ENCODE results near the gene CHCHD1. TPM values are rescaled to one million over a fixed set of nuclear protein-coding genes. Genes with fewer than 3 reads are reported as not detected.
"Not testable (repeated sequence)": the region's sequence is repeated elsewhere in the genome, so short reads cannot be mapped to it uniquely, and the experiment has no call there.

Gene CHCHD1
- total RNA-seq, 4 donors from 2014 or later = 12.7 to 26.0 (median 22.5) TPM

GRCh38 chr10:73785211-73785720 lies 3.4 kb downstream of the CHCHD1 start, which contains the start of gene ZSWIM8:
ZSWIM8 (plus strand) TSS chr10:73785606; CDS start chr10:73785879, 273 bp downstream.
- H3K9me3 ChIP-seq = no peaks in the 10 kb centered on the region
- peaks cover 17% of the 10 kb centered on the region for H3K36me3 ChIP-seq
- TF ChIP-seq POLR2AphosphoS5 (IDR thresholded peaks at IDR 0.05) (peak; percentile 31 to 88 (median 86)), CTCF (IDR thresholded peaks at IDR 0.05) (no peak), EP300 (IDR thresholded peaks at IDR 0.05) (no peak), POLR2A (IDR thresholded peaks at IDR 0.05) (peak; percentile 27 to 73)
- H3K4me3 ChIP-seq = peak within 1 kb of the TSS; percentile 94
- DNase-seq (ENCODE audit: low spot score in 2 of 2) = peak; percentile 93 to 94
- H3K4me1 ChIP-seq = peaks cover 66% of the 10 kb centered on the region
- under 1% methylated on average over 34 of the region's 36 CpGs for WGBS
- H3K27ac ChIP-seq = peak within 1 kb of the TSS; percentile 98
- H3K27me3 ChIP-seq = no peaks in the 10 kb centered on the region

GRCh38 chr10:73785721-73786511 lies 4.1 kb downstream of the CHCHD1 start:
- no peaks in the 10 kb centered on the region for H3K9me3 ChIP-seq
- H3K4me1 ChIP-seq = peaks cover 60% of the 10 kb centered on the region
- TF ChIP-seq CTCF (IDR thresholded peaks at IDR 0.05) (no peak), EP300 (IDR thresholded peaks at IDR 0.05) (no peak), POLR2A (IDR thresholded peaks at IDR 0.05) (no peak), POLR2AphosphoS5 (IDR thresholded peaks at IDR 0.05) (no peak)
- peak overlapping the region; percentile 94 for H3K4me3 ChIP-seq
- 0% methylated on average over 25 of the region's 54 CpGs for WGBS
- no peak for DNase-seq (ENCODE audit: low spot score in 2 of 2)
- peak overlapping the region; percentile 98 for H3K27ac ChIP-seq
- H3K27me3 ChIP-seq = no peaks in the 10 kb centered on the region
- H3K36me3 ChIP-seq = peaks cover 24% of the 10 kb centered on the region

- no peak for DNase-seq (ENCODE audit: low spot score in 2 of 2)
- no peaks in the 10 kb centered on the region for H3K27me3 ChIP-seq
- no peak for TF ChIP-seq POLR2AphosphoS5 (IDR thresholded peaks at IDR 0.05)
- TF ChIP-seq EP300 (IDR thresholded peaks at IDR 0.05) = no peak
- TF ChIP-seq POLR2A (IDR thresholded peaks at IDR 0.05) = no peak
- TF ChIP-seq CTCF (IDR thresholded peaks at IDR 0.05) = no peak
- peaks cover 30% of the 10 kb centered on the region for H3K36me3 ChIP-seq
- H3K4me3 ChIP-seq = peak overlapping the region; percentile 94
- no peaks in the 10 kb centered on the region for H3K9me3 ChIP-seq
- WGBS = 0% methylated on average over 2 of the region's 2 CpGs
- peaks cover 54% of the 10 kb centered on the region for H3K4me1 ChIP-seq
- peak overlapping the region; percentile 98 for H3K27ac ChIP-seq
Observed at GRCh38 chr10:73786512-73786885, 4.7 kb downstream of the CHCHD1 start.

- WGBS = 88% methylated on average over 20 of the region's 21 CpGs
- not testable (repeated sequence) for H3K9me3 ChIP-seq; H3K27me3 ChIP-seq; DNase-seq (ENCODE audit: low spot score in 2 of 2); H3K27ac ChIP-seq
- peaks cover 37% of the 10 kb centered on the region for H3K36me3 ChIP-seq
- peaks cover 52% of the 10 kb centered on the region for H3K4me1 ChIP-seq
- H3K4me3 ChIP-seq = peak overlapping the region; percentile 94
Observed at GRCh38 chr10:73787031-73787800, 5.4 kb downstream of the CHCHD1 start.

- no peaks in the 10 kb centered on the region for H3K27me3 ChIP-seq
- H3K9me3 ChIP-seq = no peaks in the 10 kb centered on the region
- H3K27ac ChIP-seq = no peak overlapping the region
- no peak for TF ChIP-seq POLR2A (IDR thresholded peaks at IDR 0.05)
- no peak for TF ChIP-seq EP300 (IDR thresholded peaks at IDR 0.05)
- TF ChIP-seq CTCF (IDR thresholded peaks at IDR 0.05) = no peak
- no peak for TF ChIP-seq POLR2AphosphoS5 (IDR thresholded peaks at IDR 0.05)
- peaks cover 40% of the 10 kb centered on the region for H3K4me1 ChIP-seq
- H3K4me3 ChIP-seq = no peak overlapping the region
- no peak for DNase-seq (ENCODE audit: low spot score in 2 of 2)
- peaks cover 55% of the 10 kb centered on the region for H3K36me3 ChIP-seq
- 87% methylated on average over 12 of the region's 17 CpGs for WGBS
Observed at GRCh38 chr10:73788864-73789658, 7.2 kb downstream of the CHCHD1 start.

Measured in suprapubic skin (tissue), 4 donors.